HCT116 (cell line): Measurements from ENCODE around the gene SOST. TPM values are rescaled to one million over a fixed set of nuclear protein-coding genes. Genes with fewer than 3 reads are reported as not detected.

Source experiments
- ATAC-seq: fragments of 200-7000 bp; cut with Tn5 transposase; 2 replicates; pipeline ENCODE4 v1.9.1; 2020; ENCODE audit warnings: mild to moderate bottlenecking, moderate library complexity
- BruUV-seq: library from RNA; stranded (reverse); fragments of 400-500 nt; replicated peaks from 2 replicates; lab custom pipeline; 2021; lab: Mats Ljungman, UMichigan
- CTCF ChIA-PET: fragments of 300-600 bp; sonication (Branson Sonifier 250); formaldehyde crosslinking; loops from one replicate; lab custom pipeline; 2021; ENCODE audit warnings: antibody characterized with exemption; lab: Charles Lee
- POLR2A ChIA-PET: fragments of 300-600, 350-600 bp; sonication (Branson Sonifier 250); formaldehyde crosslinking; loops from one replicate; lab custom pipeline; 2021; ENCODE audit warnings: antibody characterized with exemption; lab: Charles Lee
- RAD21 ChIA-PET, 2 experiments: fragments of 300-600 bp; sonication (Branson Sonifier 250); formaldehyde crosslinking; loops; one replicate each; lab custom pipeline; 2023; ENCODE audit warnings: low total read pairs in 2 of 2; ENCODE audit not compliant: uncharacterized antibody in 2 of 2, unreplicated experiment in 2 of 2, low non-redundant PET in 1 of 2; lab: Charles Lee
- DNase-seq: peaks from one replicate; pipeline ENCODE4 v3.0.0-alpha.2; 2010; ENCODE audit warnings: low read depth, low spot score
- H2AFZ ChIP-seq: fragments of 200-600 bp; shearing (Covaris generic), sonication (generic); 2 replicates; pipeline ENCODE4 v1.6.1; 2017; ENCODE audit warnings: low read depth, mixed run types, mixed read lengths, antibody characterized with exemption, low read length; ENCODE audit not compliant: poor library complexity, severe bottlenecking
- H3K27ac ChIP-seq: 2 replicates; pipeline ENCODE4 v1.5.1; 2012; ENCODE audit warnings: low read depth, low read length
- H3K27me3 ChIP-seq: fragments of 200-600 bp; sonication (generic); 2 replicates; pipeline ENCODE4 v1.6.1; 2016; ENCODE audit warnings: mixed run types, low read length, mixed read lengths; ENCODE audit not compliant: insufficient read depth
- H3K36me3 ChIP-seq, 2 experiments: fragments of 200-500 bp in 1 of 2; fragments of 200-600 bp in 1 of 2; sonication (Bioruptor generic) in 1 of 2; sonication (generic) in 1 of 2; 2 replicates each; pipeline versions ENCODE4 v1.5.1 to v1.6.1; 2014 to 2016; ENCODE audit warnings: low read length in 2 of 2, inconsistent platforms in 1 of 2, mixed read lengths in 1 of 2, mixed run types in 1 of 2; ENCODE audit not compliant: insufficient read depth in 2 of 2, control insufficient read depth in 1 of 2
- H3K4me1 ChIP-seq, 2 experiments: fragments of 200-600 bp in 1 of 2; sonication (generic) in 1 of 2; 2 replicates each; pipeline versions ENCODE4 v1.5.1 to v1.6.1; 2012 to 2017; ENCODE audit warnings: low read length in 2 of 2, inconsistent platforms in 1 of 2, mild to moderate bottlenecking in 1 of 2, mixed read lengths in 1 of 2, mixed run types in 1 of 2, moderate library complexity in 1 of 2; ENCODE audit not compliant: insufficient read depth in 2 of 2, control insufficient read depth in 1 of 2
- H3K4me2 ChIP-seq: fragments of 200-600 bp; sonication (generic); 2 replicates; pipeline ENCODE4 v1.6.1; 2017; ENCODE audit warnings: mixed run types, low read length, mixed read lengths
- H3K4me3 ChIP-seq, 2 experiments: fragments of 200-600 bp in 1 of 2; sonication (generic) in 1 of 2; replicated peaks in 1 of 2; 2 replicates each; pipeline ENCODE4 v1.5.1; 2011 to 2016; ENCODE audit warnings: low read length in 2 of 2, control low read depth in 1 of 2, low read depth in 1 of 2, mild to moderate bottlenecking in 1 of 2, mixed read lengths in 1 of 2, mixed run types in 1 of 2
- H3K79me2 ChIP-seq: fragments of 200-600 bp; sonication (generic); 2 replicates; pipeline ENCODE4 v1.6.1; 2017; ENCODE audit warnings: mild to moderate bottlenecking, mixed run types, low read length, moderate library complexity, mixed read lengths; ENCODE audit not compliant: insufficient read depth
- H3K9ac ChIP-seq: fragments of 200-600 bp; sonication (generic); 2 replicates; pipeline ENCODE4 v1.6.1; 2016; ENCODE audit warnings: low read length, mixed read lengths
- H3K9me2 ChIP-seq: fragments of 200-600 bp; sonication (generic), shearing (Covaris generic); 2 replicates; pipeline ENCODE4 v1.6.1; 2017; ENCODE audit warnings: mixed run types, mild to moderate bottlenecking, moderate library complexity; ENCODE audit not compliant: insufficient read depth
- H3K9me3 ChIP-seq, 2 experiments: fragments of 200-500 bp in 1 of 2; fragments of 200-600 bp in 1 of 2; sonication (Bioruptor generic) in 1 of 2; sonication (generic) in 1 of 2; 2 replicates each; pipeline ENCODE4 v1.6.1; 2014 to 2017; ENCODE audit warnings: low read length in 2 of 2, mixed read lengths in 2 of 2, inconsistent platforms in 1 of 2, low read depth in 1 of 2, mild to moderate bottlenecking in 1 of 2, mixed run types in 1 of 2, moderate library complexity in 1 of 2; ENCODE audit not compliant: control insufficient read depth in 1 of 2, insufficient read depth in 1 of 2
- H4K20me1 ChIP-seq: fragments of 200-600 bp; sonication (generic), shearing (Covaris generic); 2 replicates; pipeline ENCODE4 v1.6.1; 2017; ENCODE audit warnings: mixed run types, mild to moderate bottlenecking, moderate library complexity; ENCODE audit not compliant: insufficient read depth
- CBX3 ChIP-seq: IDR thresholded peaks from 2 replicates; pipeline ENCODE4 v1.6.1; 2012; ENCODE audit warnings: low read depth
- CEBPB ChIP-seq: IDR thresholded peaks from 2 replicates; pipeline ENCODE4 v1.6.1; 2012; ENCODE audit warnings: low read depth
- EGR1 ChIP-seq: IDR thresholded peaks from 2 replicates; pipeline ENCODE4 v1.6.1; 2012; ENCODE audit warnings: low read depth
- ELF1 ChIP-seq: IDR thresholded peaks from 2 replicates; pipeline ENCODE4 v1.6.1; 2012; ENCODE audit warnings: low read depth, borderline replicate concordance
- EZH2 ChIP-seq: fragments of 200-600 bp; sonication (generic); IDR thresholded peaks from 2 replicates; pipeline ENCODE4 v1.6.1; 2017; ENCODE audit warnings: antibody characterized with exemption, mixed run types
- EZH2phosphoT487 ChIP-seq: fragments of 200-600 bp; IDR thresholded peaks from 2 replicates; pipeline ENCODE4 v1.6.1; 2018; ENCODE audit warnings: antibody characterized with exemption, borderline replicate concordance
- FOSL1 ChIP-seq: IDR thresholded peaks from 2 replicates; pipeline ENCODE4 v1.6.1; 2012; ENCODE audit warnings: low read depth
- JUND ChIP-seq: IDR thresholded peaks from 2 replicates; pipeline ENCODE4 v1.6.1; 2012
- POLR2A ChIP-seq: IDR thresholded peaks from 2 replicates; pipeline ENCODE4 v1.7.0; 2011; ENCODE audit warnings: borderline replicate concordance; ENCODE audit not compliant: insufficient read depth, insufficient read length; ENCODE audit errors: extremely low read depth
- POLR2AphosphoS5 ChIP-seq: IDR thresholded peaks from 2 replicates; pipeline ENCODE4 v1.6.1; 2011; ENCODE audit warnings: mild to moderate bottlenecking, low read depth, low read length, moderate library complexity
- RAD21 ChIP-seq: IDR thresholded peaks from 2 replicates; pipeline ENCODE4 v1.6.1; 2012; ENCODE audit warnings: low read depth, mild to moderate bottlenecking
- REST ChIP-seq: IDR thresholded peaks from 2 replicates; pipeline ENCODE4 v1.6.1; 2012; ENCODE audit warnings: low read depth
- SIN3A ChIP-seq: IDR thresholded peaks from 2 replicates; pipeline ENCODE4 v1.6.1; 2012; ENCODE audit warnings: low read depth
- SP1 ChIP-seq: IDR thresholded peaks from 2 replicates; pipeline ENCODE4 v1.6.1; 2012; ENCODE audit warnings: low read depth
- TCF7L2 ChIP-seq: IDR thresholded peaks from 2 replicates; pipeline ENCODE4 v1.7.0; 2011; ENCODE audit warnings: borderline replicate concordance, inconsistent platforms; ENCODE audit not compliant: insufficient read depth, insufficient read length; ENCODE audit errors: extremely low read depth
- YY1 ChIP-seq: IDR thresholded peaks from 2 replicates; pipeline ENCODE4 v1.6.1; 2011; ENCODE audit warnings: low read length, low read depth, moderate library complexity, mild to moderate bottlenecking; ENCODE audit not compliant: insufficient replicate concordance; ENCODE audit errors: extremely low read depth
- ZFX ChIP-seq: fragments of 450-650 bp; IDR thresholded peaks from 2 replicates; pipeline ENCODE4 v1.6.1; 2017
- intact Hi-C: fragments of 100-400 bp; cut with micrococcal nuclease; formaldehyde crosslinking; loops from 2 replicates; pipeline ENCODE4 v1.10.0; 2022
- total RNA-seq: library from RNA; stranded (reverse); gene quantifications from one replicate; pipeline ENCODE4 v1.2.1, GENCODE V29; 2021; ENCODE audit not compliant: unreplicated experiment
- TF ChIP-seq, protein P1 (sequence below), 3 experiments: fragments of 200-600 bp in 1 of 3; sonication (generic) in 1 of 3; IDR thresholded peaks in 2 of 3; conservative IDR thresholded peaks in 1 of 3; 2 replicates each; pipeline ENCODE4 v1.5.1; 2012 to 2017; ENCODE audit warnings: low read depth in 2 of 3, low read length in 2 of 3, antibody characterized with exemption in 1 of 3, borderline replicate concordance in 1 of 3, control low read depth in 1 of 3, mild to moderate bottlenecking in 1 of 3, mixed read lengths in 1 of 3, mixed run types in 1 of 3, moderate library complexity in 1 of 3; ENCODE audit not compliant: insufficient read depth in 1 of 3
- TF ChIP-seq, protein P2 (sequence below): IDR thresholded peaks from 2 replicates; pipeline ENCODE4 v1.6.1; 2012
- TF ChIP-seq, protein P3 (sequence below): IDR thresholded peaks from 2 replicates; pipeline ENCODE4 v1.6.1; 2012

Gene SOST
- total RNA-seq, 1 experiment from 2014 or later = not detected

- TF ChIP-seq YY1 (no peak), POLR2AphosphoS5 (no peak)
Observed at GRCh38 chr17:43728081-43728480, 30.5 kb downstream of the SOST start (continued).

DNA sequence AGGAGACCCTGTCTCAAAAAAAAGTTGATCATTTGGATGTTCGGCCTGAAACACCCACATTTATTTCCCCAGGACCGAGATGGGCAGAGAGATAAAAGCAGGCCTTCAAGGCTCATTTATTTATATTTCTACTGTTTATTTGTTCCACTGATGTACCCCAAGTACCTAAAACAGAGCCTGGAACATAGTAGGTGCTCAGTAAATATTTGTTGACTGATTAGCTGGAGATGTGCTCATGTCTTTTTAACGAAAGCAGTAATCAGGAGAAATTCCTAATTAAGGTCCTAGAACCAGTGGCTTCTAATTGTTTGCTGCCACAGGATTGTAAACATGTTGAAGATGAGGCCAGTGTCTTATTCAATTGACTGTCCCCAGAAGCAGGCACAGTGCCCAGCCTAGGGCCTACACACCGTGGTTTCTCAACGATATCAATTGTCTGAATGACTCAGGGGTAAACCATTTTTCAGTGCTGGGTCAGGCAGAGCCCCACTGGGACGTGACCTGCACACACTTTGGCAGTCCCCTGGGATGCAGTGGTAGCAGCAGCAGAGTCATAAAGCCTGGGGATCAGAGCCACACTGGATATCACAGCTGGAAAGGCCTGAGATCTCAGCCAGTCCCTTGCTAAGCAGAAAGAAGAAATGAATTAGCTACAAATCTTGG lies 34.8 kb downstream of the SOST start:
- ATAC-seq = peak; percentile 96
- no peak for TF ChIP-seq EGR1
- TF ChIP-seq, protein P1, sequence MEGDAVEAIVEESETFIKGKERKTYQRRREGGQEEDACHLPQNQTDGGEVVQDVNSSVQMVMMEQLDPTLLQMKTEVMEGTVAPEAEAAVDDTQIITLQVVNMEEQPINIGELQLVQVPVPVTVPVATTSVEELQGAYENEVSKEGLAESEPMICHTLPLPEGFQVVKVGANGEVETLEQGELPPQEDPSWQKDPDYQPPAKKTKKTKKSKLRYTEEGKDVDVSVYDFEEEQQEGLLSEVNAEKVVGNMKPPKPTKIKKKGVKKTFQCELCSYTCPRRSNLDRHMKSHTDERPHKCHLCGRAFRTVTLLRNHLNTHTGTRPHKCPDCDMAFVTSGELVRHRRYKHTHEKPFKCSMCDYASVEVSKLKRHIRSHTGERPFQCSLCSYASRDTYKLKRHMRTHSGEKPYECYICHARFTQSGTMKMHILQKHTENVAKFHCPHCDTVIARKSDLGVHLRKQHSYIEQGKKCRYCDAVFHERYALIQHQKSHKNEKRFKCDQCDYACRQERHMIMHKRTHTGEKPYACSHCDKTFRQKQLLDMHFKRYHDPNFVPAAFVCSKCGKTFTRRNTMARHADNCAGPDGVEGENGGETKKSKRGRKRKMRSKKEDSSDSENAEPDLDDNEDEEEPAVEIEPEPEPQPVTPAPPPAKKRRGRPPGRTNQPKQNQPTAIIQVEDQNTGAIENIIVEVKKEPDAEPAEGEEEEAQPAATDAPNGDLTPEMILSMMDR (IDR thresholded peaks at IDR 0.05 in 2 of 3, conservative IDR thresholded peaks at IDR 0.05 in 1 of 3; ENCODE audit: borderline replicate concordance in 1 of 3, insufficient read depth in 1 of 3, low read depth in 2 of 3, low read length in 2 of 3) = no peak
- TF ChIP-seq ZFX = no peak
- TF ChIP-seq, protein P2, sequence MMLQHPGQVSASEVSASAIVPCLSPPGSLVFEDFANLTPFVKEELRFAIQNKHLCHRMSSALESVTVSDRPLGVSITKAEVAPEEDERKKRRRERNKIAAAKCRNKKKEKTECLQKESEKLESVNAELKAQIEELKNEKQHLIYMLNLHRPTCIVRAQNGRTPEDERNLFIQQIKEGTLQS = no peak
- no peak for TF ChIP-seq EZH2phosphoT487
- TF ChIP-seq CBX3 = no peak
- TF ChIP-seq REST = no peak
- no peak for TF ChIP-seq YY1
- peak; percentile 44 for TF ChIP-seq JUND
- 0 out of 2 replicates have a peak, but pooled peaks have one; percentile 31 for TF ChIP-seq CEBPB
- no peak for TF ChIP-seq EZH2
- TF ChIP-seq, protein P3, sequence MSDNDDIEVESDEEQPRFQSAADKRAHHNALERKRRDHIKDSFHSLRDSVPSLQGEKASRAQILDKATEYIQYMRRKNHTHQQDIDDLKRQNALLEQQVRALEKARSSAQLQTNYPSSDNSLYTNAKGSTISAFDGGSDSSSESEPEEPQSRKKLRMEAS = no peak
- TF ChIP-seq RAD21 = no peak
- 0 out of 2 replicates have a peak, but pooled peaks have one; percentile 22 for TF ChIP-seq SP1
- no peak for TF ChIP-seq SIN3A
- peak; percentile 17; the same call in 1 of the 2 replicates for TF ChIP-seq FOSL1
- TF ChIP-seq TCF7L2 = no peak
- TF ChIP-seq POLR2AphosphoS5 = no peak
- TF ChIP-seq POLR2A = no peak
- TF ChIP-seq ELF1 = no peak

More for the DNA sequence above, 34.8 kb downstream of the SOST start:
- H4K20me1 ChIP-seq = no peaks in the 10 kb centered on the region
- no peak overlapping the region for H3K4me3 ChIP-seq
- no peaks in the 10 kb centered on the region for H3K79me2 ChIP-seq
- no peaks in the 10 kb centered on the region for H3K9me3 ChIP-seq
- H3K36me3 ChIP-seq = no peaks in the 10 kb centered on the region
- peak overlapping the region; percentile 38 for H3K4me2 ChIP-seq
- intact Hi-C loops = no loop called here
- no peaks in the 10 kb centered on the region for H3K9me2 ChIP-seq
- peaks cover 0 to 23% of the 10 kb centered on the region in 2 experiments; a peak in 2 of 4 replicates for H3K4me1 ChIP-seq
- CTCF ChIA-PET = no interaction called here
- no peak overlapping the region for H3K27ac ChIP-seq
- RAD21 ChIA-PET = no interaction called here
- no peaks in the 10 kb centered on the region for H3K27me3 ChIP-seq
- DNase-seq = peak; percentile 27
- no TSS peak for BruUV-seq
- POLR2A ChIA-PET = no interaction called here
- no peak overlapping the region for H3K9ac ChIP-seq
- peak overlapping the region; percentile 0 for H2AFZ ChIP-seq
